Midbrain (tissue), 1 donor: Measurements from ENCODE around the gene FGD6.
A peak's percentile ranks its signal among the peaks of the same experiment; 100 is the strongest.
"Not testable (repeated sequence)": the region's sequence is repeated elsewhere in the genome, so short reads cannot be mapped to it uniquely, and the experiment has no call there.

Experiments used
- DNase-seq: peaks from one replicate; lab custom pipeline; 2025; lab: John Stamatoyannopoulos, UW

FGD6 gene

GRCh38 chr12:95217377-95218149 lies at the start of gene FGD6, which contains the start of gene VEZT:
FGD6 (minus strand) TSS chr12:95217467; CDS start chr12:95217240, 227 bp downstream.
VEZT (plus strand) TSS chr12:95217807; CDS start chr12:95217851, 44 bp downstream.
- peak; percentile 100 for DNase-seq

- no peak for DNase-seq
Observed at GRCh38 chr12:95266254-95266653, 49.0 kb upstream of the FGD6 start.

- DNase-seq, result no peak
Observed at GRCh38 chr12:95265765-95266164, 48.5 kb upstream of the FGD6 start.

- DNase-seq, result no peak
Observed at GRCh38 chr12:95262808-95263207, 45.5 kb upstream of the FGD6 start.

- DNase-seq, result no peak
Observed at GRCh38 chr12:95261109-95261508, 43.8 kb upstream of the FGD6 start.

GRCh38 chr12:95259368-95259767 lies 42.1 kb upstream of the FGD6 start:
- no peak for DNase-seq

GRCh38 chr12:95258803-95259202 lies 41.5 kb upstream of the FGD6 start:
- no peak for DNase-seq

GRCh38 chr12:95258151-95258550 lies 40.9 kb upstream of the FGD6 start:
- no peak for DNase-seq

GRCh38 chr12:95257541-95257940 lies 40.3 kb upstream of the FGD6 start:
- DNase-seq, result no peak

GRCh38 chr12:95253386-95253785 lies 36.1 kb upstream of the FGD6 start:
- no peak for DNase-seq

- no peak for DNase-seq
Observed at GRCh38 chr12:95248604-95249360, 31.5 kb upstream of the FGD6 start.

- DNase-seq, result no peak
Observed at GRCh38 chr12:95248095-95248494, 30.8 kb upstream of the FGD6 start.

GRCh38 chr12:95244350-95244749 lies 27.1 kb upstream of the FGD6 start:
- DNase-seq, result no peak

- DNase-seq, result no peak
Observed at GRCh38 chr12:95243497-95244183, 26.4 kb upstream of the FGD6 start.

GRCh38 chr12:95241761-95242506 lies 24.7 kb upstream of the FGD6 start:
- DNase-seq, result no peak

GRCh38 chr12:95241138-95241537 lies 23.9 kb upstream of the FGD6 start:
- not testable (repeated sequence) for DNase-seq

- no peak for DNase-seq
Observed at GRCh38 chr12:95240556-95240955, 23.3 kb upstream of the FGD6 start.

- DNase-seq, result not testable (repeated sequence)
Observed at GRCh38 chr12:95239835-95240234, 22.6 kb upstream of the FGD6 start.

- no peak for DNase-seq
Observed at GRCh38 chr12:95239216-95239615, 21.9 kb upstream of the FGD6 start.

- DNase-seq, result no peak
Observed at GRCh38 chr12:95238150-95238549, 20.9 kb upstream of the FGD6 start.

- DNase-seq, result no peak
Observed at GRCh38 chr12:95237315-95237714, 20.0 kb upstream of the FGD6 start.

GRCh38 chr12:95235621-95236020 lies 18.4 kb upstream of the FGD6 start:
- DNase-seq, result not testable (repeated sequence)
